Mucosa of rectum (tissue), 2 donors: ENCODE results near the gene PLK5.

Source experiments
- H3K27ac ChIP-seq, 2 donors: one replicate each; pipeline ENCODE4 v1.7.0; 2013; ENCODE audit warnings: inconsistent platforms in 2 of 2, low read depth in 2 of 2, low read length in 2 of 2
- H3K27me3 ChIP-seq, 2 donors: one replicate each; pipeline ENCODE4 v1.7.0; 2013; ENCODE audit warnings: low read length in 2 of 2; ENCODE audit not compliant: control insufficient read depth in 2 of 2, insufficient read depth in 2 of 2
- H3K36me3 ChIP-seq, 2 donors: one replicate each; pipeline ENCODE4 v1.7.0; 2013; ENCODE audit warnings: low read length in 2 of 2; ENCODE audit not compliant: control insufficient read depth in 2 of 2, insufficient read depth in 2 of 2
- H3K4me1 ChIP-seq, 2 donors: one replicate each; pipeline ENCODE4 v1.7.0; 2013; ENCODE audit warnings: low read length in 2 of 2, mild to moderate bottlenecking in 1 of 2; ENCODE audit not compliant: control insufficient read depth in 2 of 2, insufficient read depth in 2 of 2
- H3K4me3 ChIP-seq, 2 donors: one replicate each; pipeline ENCODE4 v1.7.0; 2013; ENCODE audit warnings: low read length in 2 of 2
- H3K9ac ChIP-seq, 2 donors: one replicate each; pipeline ENCODE4 v1.7.0; 2013; ENCODE audit warnings: low read length in 2 of 2, low read depth in 1 of 2, mild to moderate bottlenecking in 1 of 2
- H3K9me3 ChIP-seq, 2 donors: one replicate each; pipeline ENCODE4 v1.7.0; 2013; ENCODE audit warnings: low read length in 2 of 2; ENCODE audit not compliant: control insufficient read depth in 2 of 2
- donor health status: healthy.
- donor health status: Normal muscosa, but diverticular disease.

The PLK5 gene

GRCh38 chr19:1568320-1569019, 44.6 kb downstream of the PLK5 start, which contains the start of gene MEX3D:
TSS of gene MEX3D (minus strand) at chr19:1568325. CDS start at chr19:1568058, 267 bp downstream.
- H3K4me3 ChIP-seq = peak within 1 kb of the TSS; percentile 50 to 73
- peaks cover 0 to 3% of the 10 kb centered on the region in 2 donors for H3K4me1 ChIP-seq
- H3K27ac ChIP-seq = peak within 1 kb of the TSS; percentile 77 to 83
- no peaks in the 10 kb centered on the region for H3K9me3 ChIP-seq
- peak within 1 kb of the TSS in 1 of 2 donors; percentile 77 for H3K9ac ChIP-seq
- no peaks in the 10 kb centered on the region for H3K36me3 ChIP-seq
- H3K27me3 ChIP-seq = peaks cover 4 to 10% of the 10 kb centered on the region in 2 donors

DNA sequence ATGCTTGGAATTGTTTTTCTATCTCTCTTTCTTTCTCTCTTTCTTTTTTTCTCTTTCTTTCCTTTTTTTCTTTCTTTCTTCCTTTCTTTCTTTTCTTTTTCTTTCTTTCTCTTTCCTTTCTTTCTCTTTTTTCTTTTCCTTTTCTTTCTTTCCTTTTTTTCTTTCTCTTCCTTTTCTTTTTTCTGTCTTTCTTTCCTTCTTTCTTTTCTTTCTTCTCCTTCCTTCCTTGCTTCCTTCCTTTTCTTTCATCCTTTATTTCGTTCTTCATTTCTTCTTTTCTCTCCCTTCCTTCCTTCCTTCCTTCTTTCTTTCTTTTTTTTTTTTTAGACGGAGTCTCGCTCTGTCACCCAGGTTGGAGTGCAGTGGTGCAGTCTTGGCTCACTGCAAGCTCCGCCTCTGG, 46.1 kb downstream of the PLK5 start:
- H3K4me1 ChIP-seq = peaks cover 0 to 3% of the 10 kb centered on the region in 2 donors
- no peaks in the 10 kb centered on the region for H3K36me3 ChIP-seq
- no peak overlapping the region for H3K9ac ChIP-seq
- no peak overlapping the region for H3K27ac ChIP-seq
- no peak overlapping the region for H3K4me3 ChIP-seq
- H3K27me3 ChIP-seq = peaks cover 4 to 10% of the 10 kb centered on the region in 2 donors
- no peaks in the 10 kb centered on the region for H3K9me3 ChIP-seq

GRCh38 chr19:1570836-1571235, 47.0 kb downstream of the PLK5 start:
- Histone ChIP-seq H3K4me1 (peaks cover 0 to 3% of the 10 kb centered on the region in 2 donors), H3K4me3 (no peak overlapping the region), H3K36me3 (no peaks in the 10 kb centered on the region), H3K27me3 (peaks cover 4 to 10% of the 10 kb centered on the region in 2 donors), H3K9me3 (no peaks in the 10 kb centered on the region), H3K27ac (no peak overlapping the region), H3K9ac (no peak overlapping the region)

GRCh38 chr19:1571358-1571757, 47.5 kb downstream of the PLK5 start:
- Histone ChIP-seq H3K9ac (no peak overlapping the region), H3K9me3 (no peaks in the 10 kb centered on the region), H3K27ac (no peak overlapping the region), H3K4me1 (no peaks in the 10 kb centered on the region), H3K36me3 (no peaks in the 10 kb centered on the region), H3K4me3 (no peak overlapping the region), H3K27me3 (peaks cover 4 to 10% of the 10 kb centered on the region in 2 donors)

- no peak overlapping the region for H3K27ac ChIP-seq
- no peaks in the 10 kb centered on the region for H3K9me3 ChIP-seq
- no peaks in the 10 kb centered on the region for H3K4me1 ChIP-seq
- H3K9ac ChIP-seq = no peak overlapping the region
- H3K4me3 ChIP-seq = no peak overlapping the region
- H3K36me3 ChIP-seq = no peaks in the 10 kb centered on the region
- peaks cover 4 to 10% of the 10 kb centered on the region in 2 donors for H3K27me3 ChIP-seq
Observed at GRCh38 chr19:1572795-1573194, 48.9 kb downstream of the PLK5 start.

DNA sequence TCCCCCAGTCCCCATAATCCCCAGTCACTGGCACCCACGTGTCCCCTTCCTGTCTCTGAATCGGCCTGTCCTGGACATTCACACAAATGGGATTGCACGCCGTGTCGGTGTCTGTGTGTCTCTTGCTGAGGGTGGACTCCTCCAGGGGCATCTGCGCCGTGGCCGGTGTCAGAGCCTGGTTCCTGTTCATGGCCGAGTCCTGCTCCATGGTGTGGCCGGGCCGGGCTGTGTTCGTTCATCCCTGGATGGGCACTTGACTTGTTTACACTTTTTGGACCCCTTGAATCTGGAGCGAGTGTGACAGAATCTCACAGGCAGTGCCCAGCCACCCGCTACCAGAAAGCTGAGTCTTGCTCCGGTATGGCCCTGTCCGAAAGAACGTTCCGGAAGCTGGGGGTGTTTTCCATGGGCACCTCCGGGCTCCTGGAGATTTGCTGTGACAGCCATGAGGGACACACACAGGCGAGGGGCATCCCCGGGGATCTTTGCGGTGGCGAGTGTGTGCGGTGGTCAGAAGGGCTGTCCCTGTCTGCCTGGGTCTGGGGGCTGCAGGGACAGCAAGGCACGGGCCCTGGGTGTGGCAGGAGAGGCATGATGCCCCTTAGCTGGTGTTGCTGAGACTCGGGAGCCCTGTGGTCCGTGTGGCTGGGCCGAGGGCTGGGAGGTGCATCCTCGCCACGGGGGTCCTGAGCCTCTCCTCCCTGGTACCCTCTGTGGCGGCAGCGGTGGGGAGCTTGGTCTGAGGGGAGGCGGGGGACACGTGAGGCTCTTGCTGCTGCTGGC, 50.7 kb downstream of the PLK5 start:
- Histone ChIP-seq H3K27ac (no peak overlapping the region), H3K9ac (no peak overlapping the region), H3K4me1 (no peaks in the 10 kb centered on the region), H3K36me3 (peaks cover 0 to 4% of the 10 kb centered on the region in 2 donors), H3K4me3 (no peak overlapping the region), H3K9me3 (no peaks in the 10 kb centered on the region), H3K27me3 (peaks cover 3 to 6% of the 10 kb centered on the region in 2 donors)

GRCh38 chr19:1575323-1576241, 51.7 kb downstream of the PLK5 start:
- Histone ChIP-seq H3K4me1 (no peaks in the 10 kb centered on the region), H3K9me3 (no peaks in the 10 kb centered on the region), H3K27me3 (peaks cover 0 to under 1% of the 10 kb centered on the region in 2 donors), H3K36me3 (peaks cover 4 to 9% of the 10 kb centered on the region in 2 donors), H3K9ac (no peak overlapping the region), H3K27ac (no peak overlapping the region), H3K4me3 (no peak overlapping the region)

DNA sequence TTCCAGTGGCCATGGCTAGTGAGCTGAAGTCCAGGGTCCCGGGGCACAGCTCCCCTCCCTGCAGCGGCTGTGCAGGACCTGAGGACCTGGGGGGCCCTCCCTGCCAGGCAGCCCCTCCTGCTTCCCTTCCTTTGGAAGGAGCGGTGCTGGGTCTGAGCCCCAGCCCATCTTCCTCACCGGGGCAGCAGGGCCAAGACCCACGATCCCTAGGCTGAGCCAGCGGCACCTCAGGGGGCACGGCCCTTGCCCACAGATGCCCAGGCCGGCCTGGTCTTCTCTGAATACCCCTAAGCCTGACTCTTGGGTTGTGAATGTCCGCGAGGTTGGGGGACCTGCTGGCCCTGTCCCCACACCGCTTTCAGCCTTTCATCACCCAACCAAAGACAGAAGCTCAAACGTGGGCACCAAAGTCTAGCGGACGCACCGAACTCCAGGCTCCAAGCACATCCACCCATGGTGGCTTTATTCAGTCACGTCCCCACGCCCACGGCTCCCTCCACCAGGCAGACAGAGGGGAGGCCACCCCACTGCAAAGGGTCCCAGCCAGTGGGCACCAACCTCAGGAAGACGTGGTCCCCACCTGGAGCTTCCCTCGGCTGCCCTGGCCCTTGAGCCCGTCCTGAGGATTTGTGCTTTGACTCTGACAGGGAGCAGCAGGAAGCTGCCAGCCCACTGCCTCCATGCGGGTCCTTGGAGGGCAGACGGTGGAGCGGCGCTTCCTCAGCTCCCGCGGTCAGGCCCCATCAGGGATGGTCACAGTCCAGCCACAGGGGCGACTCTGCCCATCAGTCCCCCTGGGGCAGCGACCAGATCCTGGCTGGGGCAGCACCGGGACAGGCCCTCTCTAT, 52.6 kb downstream of the PLK5 start:
- no peak overlapping the region for H3K9ac ChIP-seq
- H3K27me3 ChIP-seq = no peaks in the 10 kb centered on the region
- H3K4me3 ChIP-seq = no peak overlapping the region
- no peak overlapping the region for H3K27ac ChIP-seq
- H3K4me1 ChIP-seq = no peaks in the 10 kb centered on the region
- H3K9me3 ChIP-seq = no peaks in the 10 kb centered on the region
- peaks cover 11 to 18% of the 10 kb centered on the region in 2 donors for H3K36me3 ChIP-seq
